Right lobe of liver (tissue), 6 donors: Measurements from ENCODE around the gene RABEP1. TPM values are rescaled to one million over a fixed set of nuclear protein-coding genes. Genes with fewer than 3 reads are reported as not detected.
A peak's percentile ranks its signal among the peaks of the same experiment; 100 is the strongest.
"Not testable (repeated sequence)": the region's sequence is repeated elsewhere in the genome, so short reads cannot be mapped to it uniquely, and the experiment has no call there.

Experiments used
- ATAC-seq, 4 donors: fragments of 200-7000 bp; cut with Tn5 transposase; one replicate each; pipeline ENCODE4 v1.9.1; 2020; ENCODE audit warnings: mild to moderate bottlenecking in 4 of 4, moderate library complexity in 4 of 4
- DNase-seq, 3 donors: peaks; one replicate each; pipeline ENCODE4 v3.0.0-alpha.2; 2020
- H3K27ac ChIP-seq, 3 donors: fragments of 200-600 bp; one replicate each; pipeline ENCODE4 v1.8.0; 2022
- H3K27me3 ChIP-seq, 2 donors: fragments of 200-600 bp; one replicate each; pipeline ENCODE4 v1.8.0; 2022
- H3K36me3 ChIP-seq, 4 donors: fragments of 200-600 bp; sonication (generic) in 1 of 4; one replicate each; pipeline versions ENCODE4 v1.5.1 to v1.8.0; 2017 to 2022; ENCODE audit warnings: control low read depth in 1 of 4
- H3K4me1 ChIP-seq, 4 donors: fragments of 200-600 bp; sonication (generic) in 1 of 4; one replicate each; pipeline versions ENCODE4 v1.5.1 to v1.8.0; 2017 to 2022; ENCODE audit warnings: control low read depth in 1 of 4
- H3K4me3 ChIP-seq, 3 donors: fragments of 200-600 bp; one replicate each; pipeline ENCODE4 v1.8.0; 2022
- H3K9me3 ChIP-seq, 4 donors: fragments of 200-600 bp; sonication (generic) in 1 of 4; one replicate each; pipeline versions ENCODE4 v1.5.1 to v1.8.0; 2017 to 2022; ENCODE audit warnings: control low read depth in 1 of 4
- POLR2A ChIP-seq: fragments of 450-650 bp; IDR thresholded peaks from one replicate; pipeline ENCODE4 v1.6.1; 2017; ENCODE audit warnings: antibody characterized with exemption, mild to moderate bottlenecking
- WGBS: methylation state at CpG from one replicate; pipeline ENCODE4 v1.1.6; 2018; ENCODE audit warnings: low coverage, low lambda C conversion rate; ENCODE audit not compliant: insufficient coverage; ENCODE audit errors: missing lambda C conversion rate; 5-methylcytosine and 5-hydroxymethylcytosine counted together
- intact Hi-C, 2 donors: fragments of 100-400 bp; cut with DNase I; formaldehyde crosslinking; loops; one replicate each; pipeline versions ENCODE4 v1.11.2 to v1.14.1; 2022
- total RNA-seq, 6 experiments: library from RNA; depleted of rRNA in 2 of 6; stranded (reverse); fragments of >200 nt in 2 of 6; fragmentation: NEBNext Ultra II Directional in 3 of 6; extraction: Animal tissue kit (Norgen Biotek cat#: 25700) in 3 of 6; gene quantifications; one replicate each; pipeline versions ENCODE4 v1.1.0 to v1.2.4, GENCODE V29; 2016 to 2023
- TF ChIP-seq, protein P1 (sequence below), 4 donors: fragments of 200-600 bp in 3 of 4; fragments of 450-650 bp in 1 of 4; IDR thresholded peaks; one replicate each; pipeline versions ENCODE4 v1.5.1 to v1.8.0; 2016 to 2022; ENCODE audit warnings: antibody characterized with exemption in 4 of 4, mild to moderate bottlenecking in 2 of 4
- donor health status: DM: no; HTN: yes; CAD: no.
- donor health status: DM: no; HTN: no; CAD: no.
- donor health status: DM: no; HTN: no; CAD: no.
- donor health status: DM: no; HTN: yes; CAD: no.
- donor health status: DM: no; HTN: yes; CAD: no.

Gene RABEP1
- total RNA-seq, 6 experiments from 2014 or later = 15.5 to 25.4 (median 21.1) TPM

DNA sequence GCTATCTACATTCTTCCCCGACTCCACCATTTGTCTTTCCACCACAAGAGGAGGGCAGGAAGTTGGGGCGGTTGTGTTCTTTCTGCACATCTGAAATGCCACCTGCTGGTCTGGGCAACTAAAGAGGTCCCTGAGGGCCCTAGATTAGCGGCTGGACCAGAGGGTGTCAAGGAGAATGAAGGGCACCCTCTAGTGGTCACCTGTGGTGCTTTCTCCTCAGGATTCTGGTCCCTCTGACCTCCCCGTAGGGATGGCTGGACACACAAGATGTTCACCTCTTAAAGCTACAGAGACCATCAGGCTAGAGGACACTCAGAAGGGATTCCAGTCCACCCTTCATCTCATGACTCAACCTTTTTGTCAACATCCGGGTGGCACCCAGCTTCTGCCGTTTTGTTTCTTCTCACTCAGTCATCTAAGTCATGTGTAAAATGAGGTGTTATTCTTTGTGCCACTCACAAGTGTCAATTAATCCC, 44.5 kb upstream of the RABEP1 start:
- intact Hi-C loops = loop anchor here in 1 of 2 donors (5.0 kb wide), 1 partner anchor 40 kb away; no protein-coding TSS in a partner anchor
- Histone ChIP-seq H3K27ac (no peak overlapping the region), H3K9me3 (no peaks in the 10 kb centered on the region), H3K36me3 (no peaks in the 10 kb centered on the region), H3K4me3 (no peak overlapping the region), H3K4me1 (peaks cover 0 to 10% (median 5%) of the 10 kb centered on the region in 4 donors), H3K27me3 (no peaks in the 10 kb centered on the region)
- 30% methylated on average over 4 of the region's 6 CpGs for WGBS
- ATAC-seq (peak; percentile 89 to 96 (median 93)), DNase-seq (peak; percentile 54 to 76 (median 70))
- TF ChIP-seq, protein P1, sequence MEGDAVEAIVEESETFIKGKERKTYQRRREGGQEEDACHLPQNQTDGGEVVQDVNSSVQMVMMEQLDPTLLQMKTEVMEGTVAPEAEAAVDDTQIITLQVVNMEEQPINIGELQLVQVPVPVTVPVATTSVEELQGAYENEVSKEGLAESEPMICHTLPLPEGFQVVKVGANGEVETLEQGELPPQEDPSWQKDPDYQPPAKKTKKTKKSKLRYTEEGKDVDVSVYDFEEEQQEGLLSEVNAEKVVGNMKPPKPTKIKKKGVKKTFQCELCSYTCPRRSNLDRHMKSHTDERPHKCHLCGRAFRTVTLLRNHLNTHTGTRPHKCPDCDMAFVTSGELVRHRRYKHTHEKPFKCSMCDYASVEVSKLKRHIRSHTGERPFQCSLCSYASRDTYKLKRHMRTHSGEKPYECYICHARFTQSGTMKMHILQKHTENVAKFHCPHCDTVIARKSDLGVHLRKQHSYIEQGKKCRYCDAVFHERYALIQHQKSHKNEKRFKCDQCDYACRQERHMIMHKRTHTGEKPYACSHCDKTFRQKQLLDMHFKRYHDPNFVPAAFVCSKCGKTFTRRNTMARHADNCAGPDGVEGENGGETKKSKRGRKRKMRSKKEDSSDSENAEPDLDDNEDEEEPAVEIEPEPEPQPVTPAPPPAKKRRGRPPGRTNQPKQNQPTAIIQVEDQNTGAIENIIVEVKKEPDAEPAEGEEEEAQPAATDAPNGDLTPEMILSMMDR (IDR thresholded peaks at IDR 0.05) = peak; percentile 70 to 91 (median 82)
- TF ChIP-seq POLR2A = no peak

DNA sequence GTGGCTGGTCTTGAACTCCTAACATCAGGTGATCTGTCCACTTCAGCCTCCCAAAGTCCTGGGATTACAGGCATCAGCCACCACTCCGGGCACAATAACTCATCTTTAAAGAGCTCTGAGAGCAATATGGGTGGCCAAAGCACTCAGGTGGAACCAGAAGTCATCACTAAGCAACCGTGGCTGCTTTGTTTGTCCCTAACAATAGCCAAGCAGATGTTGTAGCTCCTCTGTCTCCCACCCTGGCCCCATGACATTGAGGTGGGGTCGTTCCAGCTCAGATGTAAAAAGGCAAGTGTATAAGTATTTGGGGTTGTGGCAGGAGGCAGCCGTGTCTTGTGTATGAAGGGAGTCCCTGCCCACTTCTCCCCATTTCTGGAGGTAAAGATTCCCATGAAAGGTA, 43.8 kb upstream of the RABEP1 start:
- no peak overlapping the region for H3K4me3 ChIP-seq
- ATAC-seq (no peak), DNase-seq (peak in 1 of 3 donors; percentile 15)
- H3K4me1 ChIP-seq = peaks cover 0 to 9% (median 2%) of the 10 kb centered on the region in 4 donors
- no peak overlapping the region for H3K27ac ChIP-seq
- H3K36me3 ChIP-seq = no peaks in the 10 kb centered on the region
- no peak for TF ChIP-seq POLR2A
- TF ChIP-seq, protein P1 (IDR thresholded peaks at IDR 0.05) = no peak
- no peaks in the 10 kb centered on the region for H3K27me3 ChIP-seq
- H3K9me3 ChIP-seq = no peaks in the 10 kb centered on the region
- 85% methylated on average over 2 of the region's 4 CpGs for whole genome bisulfite sequencing
- intact Hi-C loops = loop anchor here in 1 of 2 donors (5.0 kb wide), 1 partner anchor 41 kb away; no protein-coding TSS in a partner anchor

DNA sequence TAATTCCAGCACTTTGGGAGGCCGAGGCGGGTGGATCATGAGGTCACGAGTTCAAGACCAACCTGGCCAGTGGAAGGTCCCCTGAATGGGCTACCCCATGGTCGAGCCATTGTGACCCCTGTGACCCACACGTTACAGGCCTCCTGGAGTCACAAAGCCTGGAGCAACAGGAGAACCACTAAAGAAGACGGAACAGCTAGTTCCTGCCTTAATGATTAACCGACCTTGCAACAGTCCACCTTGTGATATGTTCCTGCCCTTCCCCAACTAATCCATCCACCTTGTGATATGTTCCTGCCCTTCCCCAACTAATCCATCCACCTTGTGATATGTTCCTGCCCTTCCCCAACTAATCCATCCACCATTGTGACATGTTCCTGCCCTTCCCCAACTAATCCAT, 42.3 kb upstream of the RABEP1 start:
- DNase-seq = peak in 1 of 3 donors; percentile 30
- ATAC-seq, H3K4me1 ChIP-seq, H3K9me3 ChIP-seq, H3K36me3 ChIP-seq, H3K27me3 ChIP-seq, H3K27ac ChIP-seq, H3K4me3 ChIP-seq: not testable (repeated sequence)
- WGBS = 90% methylated on average over 4 of the region's 7 CpGs
- intact Hi-C loops = loop anchor here in 1 of 2 donors (5.0 kb wide), 1 partner anchor 42 kb away; no protein-coding TSS in a partner anchor

DNA sequence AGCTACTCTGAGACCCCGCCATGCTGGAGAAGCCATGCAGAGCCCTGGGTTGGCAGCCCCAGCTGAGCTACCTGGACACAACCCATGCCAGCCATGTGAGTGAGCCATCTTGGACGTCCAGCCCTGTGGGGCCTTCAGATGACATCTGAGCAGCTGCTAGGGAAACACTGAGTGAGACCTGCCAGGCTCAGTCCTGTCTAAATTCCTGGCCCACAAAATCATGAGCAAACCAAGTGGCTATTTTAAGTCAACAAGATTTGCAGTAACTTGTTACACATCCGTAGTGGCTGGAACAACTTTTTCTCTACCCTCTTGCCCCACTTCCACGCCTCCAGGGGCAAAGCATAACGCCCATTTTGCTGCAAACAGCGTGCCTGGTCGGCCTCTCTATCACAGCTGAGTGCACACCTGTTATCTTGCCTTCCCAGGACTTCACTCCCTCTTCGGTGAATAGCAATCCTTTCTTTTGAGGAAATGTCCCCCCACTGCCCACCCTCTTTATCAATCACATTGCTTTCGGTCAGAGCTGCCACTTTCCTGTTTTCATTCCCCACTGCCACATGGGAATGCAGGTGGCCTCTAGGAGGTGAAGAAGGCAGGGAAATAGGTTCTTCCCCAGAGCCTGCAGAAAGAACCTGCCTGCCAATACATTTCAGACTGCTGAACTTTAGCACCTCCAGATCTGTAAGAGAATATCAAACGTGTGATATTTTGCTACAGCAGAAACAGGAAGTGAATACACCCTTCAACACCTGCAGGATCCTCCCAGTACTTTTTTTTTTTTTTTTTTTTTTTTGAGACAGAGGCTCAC, 40.0 kb upstream of the RABEP1 start:
- no peaks in the 10 kb centered on the region for H3K36me3 ChIP-seq
- TF ChIP-seq, protein P1 (IDR thresholded peaks at IDR 0.05) = no peak
- TF ChIP-seq POLR2A = no peak
- intact Hi-C loops = no loop called here
- no peaks in the 10 kb centered on the region for H3K9me3 ChIP-seq
- peak overlapping the region in 1 of 3 donors; percentile 16 for H3K27ac ChIP-seq
- no peak overlapping the region for H3K4me3 ChIP-seq
- peak in 3 of 4 donors; percentile 15 to 45 (median 34) for ATAC-seq
- WGBS = 31% methylated on average over 4 of the region's 10 CpGs
- peaks cover 0 to 9% (median 2%) of the 10 kb centered on the region in 4 donors for H3K4me1 ChIP-seq
- H3K27me3 ChIP-seq = no peaks in the 10 kb centered on the region
- DNase-seq = peak in 1 of 3 donors; percentile 39

DNA sequence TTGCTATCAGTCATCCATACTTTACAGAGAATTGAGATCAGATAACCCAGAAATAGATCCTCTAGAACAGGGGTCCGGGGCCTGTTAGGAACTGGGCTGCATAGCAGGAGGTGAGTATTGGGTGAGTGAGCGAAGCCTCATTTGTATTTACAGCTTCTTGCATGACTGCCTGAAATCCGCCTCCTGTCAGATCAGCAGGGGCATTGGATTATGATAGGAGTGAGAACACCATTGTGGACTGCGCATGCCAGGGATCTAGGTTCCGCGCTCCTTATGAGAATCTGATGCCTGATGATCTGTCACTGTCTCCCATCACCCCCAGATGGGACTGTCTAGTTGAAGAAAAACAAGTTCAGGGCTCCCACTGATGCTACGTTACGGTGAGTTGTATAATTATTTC, 34.5 kb upstream of the RABEP1 start:
- TF ChIP-seq POLR2A = no peak
- TF ChIP-seq, protein P1 (IDR thresholded peaks at IDR 0.05) = no peak
- Histone ChIP-seq H3K4me1 (no peaks in the 10 kb centered on the region), H3K4me3 (no peak overlapping the region), H3K36me3 (no peaks in the 10 kb centered on the region), H3K9me3 (no peaks in the 10 kb centered on the region), H3K27me3 (no peaks in the 10 kb centered on the region), H3K27ac (no peak overlapping the region)
- intact Hi-C loops = no loop called here
- ATAC-seq (no peak), DNase-seq (no peak)
- 94% methylated on average over 5 of the region's 8 CpGs for WGBS
